SHP77 (cell line): ENCODE measurements around the gene GBP3.
"Not testable (repeated sequence)": the region's sequence is repeated elsewhere in the genome, so short reads cannot be mapped to it uniquely, and the experiment has no call there.

Experiments
- DNase-seq, 2 experiments: peaks; one replicate each; lab custom pipeline; 2025; lab: John Stamatoyannopoulos, UW

The GBP3 gene

GRCh38 chr1:88979054-88979748 is 43.5 kb downstream of the GBP3 start:
- no peak for DNase-seq

GRCh38 chr1:88976235-88976634 is 46.4 kb downstream of the GBP3 start:
- no peak for DNase-seq

GRCh38 chr1:88974616-88975172 is 48.0 kb downstream of the GBP3 start:
- not testable (repeated sequence) for DNase-seq

GRCh38 chr1:88973520-88974137 is 49.0 kb downstream of the GBP3 start:
- DNase-seq, result peak in 1 of 2 experiments; percentile 22

GRCh38 chr1:88961647-88962275 is 60.9 kb downstream of the GBP3 start:
- DNase-seq, result no peak

GRCh38 chr1:88961081-88961480 is 61.6 kb downstream of the GBP3 start:
- DNase-seq, result no peak
